Gastroesophageal sphincter (tissue), 4 donors: ENCODE data around the gene GRM4. TPM values are rescaled to one million over a fixed set of nuclear protein-coding genes. Genes with fewer than 3 reads are reported as not detected.

ENCODE experiments used
- ATAC-seq: fragments of 150-250 bp; one replicate; pipeline ENCODE4 v1.9.1; 2016; ENCODE audit warnings: mild to moderate bottlenecking, moderate library complexity
- H3K27ac ChIP-seq, 4 donors: fragments of 200-600 bp; sonication (generic) in 3 of 4; 1 replicate in 3 of 4; 2 replicates in 1 of 4; pipeline ENCODE4 v1.5.1; 2016 to 2019
- H3K27me3 ChIP-seq: fragments of 200-600 bp; sonication (generic); one replicate; pipeline ENCODE4 v1.5.1; 2019
- H3K36me3 ChIP-seq, 2 donors: fragments of 200-600 bp; sonication (generic); one replicate each; pipeline ENCODE4 v1.5.1; 2019; ENCODE audit warnings: control low read depth in 1 of 2
- H3K4me1 ChIP-seq, 3 donors: fragments of 200-600 bp; sonication (generic); 1 replicate in 2 of 3; 2 replicates in 1 of 3; pipeline ENCODE4 v1.5.1; 2016 to 2019; ENCODE audit warnings: control low read depth in 2 of 3
- H3K4me3 ChIP-seq, 2 donors: fragments of 200-600 bp; sonication (generic); one replicate each; pipeline ENCODE4 v1.5.1; 2019; ENCODE audit warnings: mild to moderate bottlenecking in 1 of 2, moderate library complexity in 1 of 2
- H3K9me3 ChIP-seq, 3 donors: fragments of 200-600 bp; sonication (generic); one replicate each; pipeline ENCODE4 v1.5.1; 2017 to 2019; ENCODE audit warnings: control low read depth in 2 of 3
- EP300 ChIP-seq: sonication (generic); formaldehyde crosslinking; IDR thresholded peaks from one replicate; pipeline ENCODE4 v1.6.1; 2017; ENCODE audit warnings: antibody characterized with exemption, mild to moderate bottlenecking
- POLR2A ChIP-seq, 2 donors: fragments of 450-650 bp; IDR thresholded peaks; one replicate each; pipeline ENCODE4 v1.6.1; 2017; ENCODE audit warnings: antibody characterized with exemption in 2 of 2, mild to moderate bottlenecking in 2 of 2, moderate library complexity in 1 of 2
- POLR2AphosphoS5 ChIP-seq: sonication (generic); formaldehyde crosslinking; IDR thresholded peaks from one replicate; pipeline ENCODE4 v1.6.1; 2017; ENCODE audit warnings: antibody characterized with exemption
- WGBS, 2 donors: methylation state at CpG; one replicate each; pipeline ENCODE4 v1.1.5; 2018; ENCODE audit warnings: low coverage in 1 of 2; 5-methylcytosine and 5-hydroxymethylcytosine counted together
- total RNA-seq, 4 donors: library from RNA; depleted of rRNA; stranded (reverse); fragments of >200 nt; gene quantifications; one replicate each; pipeline ENCODE4 v1.1.0, GENCODE V29; 2016
- TF ChIP-seq, protein P1 (sequence below), 4 experiments: fragments of 200-600 bp in 2 of 4; fragments of 450-650 bp in 2 of 4; sonication (generic) in 1 of 4; IDR thresholded peaks; one replicate each; pipeline ENCODE4 v1.5.1; 2017 to 2019; ENCODE audit warnings: antibody characterized with exemption in 4 of 4, mild to moderate bottlenecking in 2 of 4, moderate library complexity in 2 of 4

The GRM4 gene
- total RNA-seq, 4 donors from 2014 or later, result not detected

DNA sequence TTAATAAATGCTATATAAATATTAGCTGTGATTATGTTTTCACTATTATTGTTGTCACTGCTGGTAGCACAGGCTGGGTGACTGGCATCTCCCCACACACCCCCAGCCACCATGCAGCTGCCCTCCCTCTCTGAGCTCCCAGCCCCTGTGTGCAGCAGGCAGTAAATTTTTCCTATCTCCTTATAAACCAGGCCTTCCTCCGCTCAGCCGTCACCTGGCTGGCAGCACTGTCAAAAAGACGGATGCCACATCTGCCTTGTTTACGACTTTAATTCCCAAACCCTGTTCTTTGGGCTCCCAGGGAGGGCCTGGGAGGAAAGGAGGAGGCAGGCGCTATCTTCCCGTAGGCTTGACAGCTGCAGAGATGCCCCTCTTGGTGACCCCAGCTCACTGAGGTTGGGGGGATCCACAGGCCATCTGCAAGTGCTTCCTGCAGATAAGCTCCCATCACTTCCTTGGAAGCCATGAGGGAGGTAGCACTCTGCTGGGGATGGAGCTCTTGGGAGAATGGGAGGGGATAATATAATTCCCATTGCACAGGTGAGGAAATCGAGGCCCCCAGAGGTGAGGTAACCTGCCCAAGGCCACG lies 94.5 kb downstream of the GRM4 start:
- TF ChIP-seq EP300 (no peak), POLR2A (IDR thresholded peaks at IDR 0.05) (no peak), POLR2AphosphoS5 (no peak)
- TF ChIP-seq, protein P1, sequence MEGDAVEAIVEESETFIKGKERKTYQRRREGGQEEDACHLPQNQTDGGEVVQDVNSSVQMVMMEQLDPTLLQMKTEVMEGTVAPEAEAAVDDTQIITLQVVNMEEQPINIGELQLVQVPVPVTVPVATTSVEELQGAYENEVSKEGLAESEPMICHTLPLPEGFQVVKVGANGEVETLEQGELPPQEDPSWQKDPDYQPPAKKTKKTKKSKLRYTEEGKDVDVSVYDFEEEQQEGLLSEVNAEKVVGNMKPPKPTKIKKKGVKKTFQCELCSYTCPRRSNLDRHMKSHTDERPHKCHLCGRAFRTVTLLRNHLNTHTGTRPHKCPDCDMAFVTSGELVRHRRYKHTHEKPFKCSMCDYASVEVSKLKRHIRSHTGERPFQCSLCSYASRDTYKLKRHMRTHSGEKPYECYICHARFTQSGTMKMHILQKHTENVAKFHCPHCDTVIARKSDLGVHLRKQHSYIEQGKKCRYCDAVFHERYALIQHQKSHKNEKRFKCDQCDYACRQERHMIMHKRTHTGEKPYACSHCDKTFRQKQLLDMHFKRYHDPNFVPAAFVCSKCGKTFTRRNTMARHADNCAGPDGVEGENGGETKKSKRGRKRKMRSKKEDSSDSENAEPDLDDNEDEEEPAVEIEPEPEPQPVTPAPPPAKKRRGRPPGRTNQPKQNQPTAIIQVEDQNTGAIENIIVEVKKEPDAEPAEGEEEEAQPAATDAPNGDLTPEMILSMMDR (IDR thresholded peaks at IDR 0.05), result no peak
- Histone ChIP-seq H3K36me3 (no peaks in the 10 kb centered on the region), H3K9me3 (no peaks in the 10 kb centered on the region), H3K4me1 (peaks cover 0 to 9% (median 0%) of the 10 kb centered on the region in 3 donors), H3K4me3 (no peak overlapping the region), H3K27ac (no peak overlapping the region), H3K27me3 (peaks cover 84% of the 10 kb centered on the region)
- 40 to 57% methylated on average over 1 to 7 of the region's 8 CpGs for WGBS, 2 donors
- ATAC-seq, result no peak

DNA sequence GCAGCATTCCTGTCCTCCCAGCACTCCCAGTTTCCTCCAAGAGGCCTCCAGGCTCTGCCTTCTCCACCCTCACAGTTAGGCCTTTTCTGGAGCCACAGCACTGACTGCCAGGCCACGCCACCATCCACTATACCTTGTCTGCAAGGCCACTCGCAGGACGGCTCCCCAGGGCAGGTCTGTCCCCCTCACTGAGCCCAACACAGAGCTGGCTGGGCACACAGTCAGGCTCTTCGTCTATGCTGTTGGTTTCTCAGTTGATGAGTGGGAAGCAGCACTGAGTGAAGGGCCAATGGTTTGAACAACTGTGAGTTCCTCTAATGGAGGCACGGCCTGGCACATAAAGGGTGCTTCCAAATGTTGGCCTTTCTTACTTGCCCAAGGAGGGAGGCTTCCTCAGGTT lies 95.2 kb downstream of the GRM4 start:
- Histone ChIP-seq H3K36me3 (no peaks in the 10 kb centered on the region), H3K4me1 (peaks cover 0 to 2% (median 0%) of the 10 kb centered on the region in 3 donors), H3K4me3 (no peak overlapping the region), H3K27ac (no peak overlapping the region), H3K9me3 (no peaks in the 10 kb centered on the region), H3K27me3 (peaks cover 83% of the 10 kb centered on the region)
- ATAC-seq, result no peak
- TF ChIP-seq POLR2AphosphoS5 (no peak), POLR2A (IDR thresholded peaks at IDR 0.05) (no peak), EP300 (no peak)
- TF ChIP-seq, protein P1 (IDR thresholded peaks at IDR 0.05), result no peak
- no CpG with 5 or more reads among the region's 5 CpGs for WGBS, 2 donors

DNA sequence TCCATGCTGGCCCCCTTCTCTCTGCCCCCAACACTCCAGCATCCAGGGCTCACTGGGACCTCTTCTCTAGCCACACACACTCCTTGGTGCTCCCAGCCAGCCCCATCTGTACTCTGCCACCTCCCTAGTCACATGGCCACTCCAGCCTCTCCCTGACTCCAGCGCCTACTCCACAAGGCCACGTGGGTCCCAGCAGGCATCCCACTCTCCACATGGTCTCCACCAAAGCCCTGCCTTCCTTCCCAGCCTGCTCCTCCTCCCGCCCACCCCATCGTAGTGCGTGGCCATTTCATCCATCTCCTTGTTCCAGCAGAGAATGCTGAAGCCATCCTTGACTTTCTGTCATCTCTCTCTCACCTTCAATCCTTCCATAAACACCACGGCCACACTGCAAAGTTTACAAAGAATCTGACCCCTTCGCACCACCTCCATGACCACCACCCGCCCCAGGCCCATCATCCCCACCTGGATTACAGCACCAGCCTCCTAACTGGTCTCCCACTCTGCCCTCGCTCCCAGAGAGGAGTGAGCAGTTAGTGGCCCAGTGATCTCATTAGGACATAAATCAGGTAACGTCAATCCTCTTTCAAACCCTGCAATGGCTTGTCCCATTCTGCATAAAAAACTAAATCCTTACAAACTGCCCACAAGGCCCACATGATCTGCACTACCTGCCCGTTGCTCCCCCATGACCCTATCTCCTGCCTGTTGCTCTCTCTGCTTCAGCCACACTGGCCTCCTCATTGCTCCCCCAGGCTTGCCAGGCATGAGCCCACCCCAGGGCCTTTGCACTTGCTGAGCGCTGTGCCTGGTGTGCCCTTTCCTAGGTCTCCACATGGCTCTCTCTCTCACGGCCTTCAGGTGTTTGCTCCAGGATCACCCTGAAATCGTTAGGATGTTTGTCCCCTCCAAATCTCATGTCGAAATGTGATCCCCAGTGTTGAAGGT lies 96.2 kb downstream of the GRM4 start:
- Histone ChIP-seq H3K36me3 (no peaks in the 10 kb centered on the region), H3K4me1 (no peaks in the 10 kb centered on the region), H3K27ac (no peak overlapping the region), H3K4me3 (no peak overlapping the region), H3K27me3 (peaks cover 76% of the 10 kb centered on the region), H3K9me3 (no peaks in the 10 kb centered on the region)
- 45 to 74% methylated on average over 7 to 15 of the region's 15 CpGs for WGBS, 2 donors
- TF ChIP-seq, protein P1 (IDR thresholded peaks at IDR 0.05), result no peak
- TF ChIP-seq POLR2AphosphoS5 (no peak), EP300 (no peak), POLR2A (IDR thresholded peaks at IDR 0.05) (no peak)
- ATAC-seq, result no peak

DNA sequence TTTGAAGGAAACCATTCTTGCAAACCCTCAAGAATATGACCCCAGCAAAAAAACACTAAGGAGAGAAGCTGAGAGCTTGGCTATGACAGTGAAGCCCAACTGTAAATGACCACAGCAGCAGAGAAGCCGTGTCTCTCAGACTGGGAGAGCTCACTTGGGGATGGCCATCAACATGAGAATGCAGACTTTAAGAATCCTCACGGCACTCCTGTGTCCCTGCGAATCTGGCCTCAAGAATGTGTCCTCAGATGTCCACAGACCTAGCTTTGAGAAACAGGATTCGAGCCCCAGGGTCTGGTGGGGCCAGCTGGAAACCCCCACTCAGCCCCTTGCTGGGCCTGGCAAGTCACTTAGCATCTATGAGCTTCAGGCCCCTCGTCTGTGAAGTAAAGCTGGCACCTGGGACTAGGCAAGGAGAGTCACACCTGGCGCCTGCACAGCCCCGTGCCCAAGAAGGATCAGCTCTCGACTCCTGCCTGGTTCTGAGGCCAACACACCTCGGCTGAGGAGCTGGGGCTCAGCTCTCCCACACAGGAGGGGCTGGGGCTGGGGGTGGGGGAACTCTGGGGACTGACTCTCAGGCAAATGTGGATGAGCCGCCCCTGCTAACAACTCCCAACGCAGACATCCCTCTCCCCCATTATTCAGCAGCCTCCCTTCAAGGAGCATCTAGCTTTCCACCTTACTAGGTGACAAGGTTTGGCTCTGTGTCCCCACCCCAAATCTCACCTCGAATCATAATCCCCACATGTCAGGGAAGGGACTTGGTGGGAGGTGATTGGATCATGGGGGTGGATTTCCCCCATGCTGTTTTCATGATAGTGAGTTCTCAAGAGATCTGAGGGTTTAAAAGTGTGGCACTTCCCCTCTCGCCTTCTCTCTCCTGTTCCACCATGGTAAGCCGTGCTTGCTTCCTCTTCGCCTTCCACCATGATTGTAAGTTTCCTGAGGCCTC lies 97.7 kb downstream of the GRM4 start:
- ATAC-seq, result no peak
- Histone ChIP-seq H3K27ac (no peak overlapping the region), H3K36me3 (no peaks in the 10 kb centered on the region), H3K27me3 (peaks cover 64% of the 10 kb centered on the region), H3K4me3 (no peak overlapping the region), H3K9me3 (no peaks in the 10 kb centered on the region), H3K4me1 (no peaks in the 10 kb centered on the region)
- TF ChIP-seq POLR2AphosphoS5 (no peak), EP300 (no peak), POLR2A (IDR thresholded peaks at IDR 0.05) (no peak)
- TF ChIP-seq, protein P1 (IDR thresholded peaks at IDR 0.05), result no peak
- 62 to 74% methylated on average over 4 to 9 of the region's 15 CpGs for WGBS, 2 donors
